HG03558 (cell line): ENCODE measurements around the gene ZNF585A.
"Not testable (repeated sequence)": the region's sequence is repeated elsewhere in the genome, so short reads cannot be mapped to it uniquely, and the experiment has no call there.

Experiments
- ATAC-seq: cut with Tn5 transposase; IDR thresholded peaks from one replicate; pipeline ENCODE4 v1.9.1; 2021; ENCODE audit warnings: moderate number of reproducible peaks; ENCODE audit not compliant: unreplicated experiment; ENCODE audit errors: extremely low read depth

ZNF585A gene

GRCh38 chr19:37172368-37173366 lies at the start of gene ZNF585A:
Gene ZNF585A (minus strand): TSS chr19:37172695. CDS start chr19:37169910, 2,785 bp downstream.
- peak; percentile 82 for ATAC-seq

DNA sequence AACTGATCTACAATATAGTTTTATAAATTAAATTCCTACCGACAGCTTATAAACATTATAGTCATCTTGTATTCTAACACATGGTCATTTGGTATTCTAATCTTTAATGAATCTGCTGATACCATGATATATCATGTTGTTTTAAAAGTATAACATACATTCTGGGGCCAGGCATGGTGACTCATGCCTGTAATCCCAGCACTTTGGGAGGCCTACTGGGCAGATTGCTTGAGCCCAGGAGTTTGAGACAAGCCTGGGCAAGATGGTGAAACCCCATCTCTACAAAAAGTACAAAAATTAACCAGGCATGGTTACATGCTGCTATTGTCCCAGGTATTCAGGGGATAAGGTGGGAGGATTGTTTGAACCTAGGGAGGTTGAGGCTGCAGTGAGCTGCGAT lies 48.6 kb upstream of the ZNF585A start:
- no peak for ATAC-seq

DNA sequence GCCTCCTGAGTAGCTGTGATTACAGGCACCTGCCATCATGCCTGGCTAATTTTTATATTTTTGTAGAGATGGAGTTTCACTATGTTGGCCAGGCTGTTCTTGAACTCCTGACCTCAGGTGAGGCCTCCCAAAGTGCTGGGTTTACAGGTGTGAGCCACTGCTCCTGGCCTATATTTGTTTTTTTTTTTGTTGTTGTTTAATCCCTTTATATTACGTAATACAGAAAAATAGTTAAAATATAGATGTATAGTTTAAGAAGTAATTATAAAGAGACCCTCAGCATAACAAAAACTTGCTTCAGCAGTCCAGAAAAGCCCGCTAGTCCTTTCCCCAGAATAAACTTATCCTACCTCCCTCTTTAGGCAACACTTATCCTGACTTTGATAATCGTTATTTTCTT lies 47.9 kb upstream of the ZNF585A start:
- ATAC-seq = no peak

DNA sequence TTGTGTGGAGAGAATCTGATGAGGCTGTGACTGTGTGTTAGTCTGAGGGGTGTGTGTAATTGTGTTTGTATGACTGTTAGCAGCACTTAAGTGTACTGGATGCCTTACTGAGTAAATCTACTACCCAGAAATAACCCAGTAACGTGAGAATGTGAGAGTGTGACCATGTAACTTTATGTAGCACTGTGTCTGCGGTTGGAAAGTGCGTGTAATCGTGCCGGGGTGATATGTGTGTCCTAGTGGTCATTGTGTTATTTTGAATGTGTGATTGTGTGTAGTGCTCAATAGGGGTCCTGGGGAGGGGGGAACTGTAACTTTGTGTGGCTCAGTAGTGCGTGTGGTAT lies 46.1 kb upstream of the ZNF585A start:
- no peak for ATAC-seq

DNA sequence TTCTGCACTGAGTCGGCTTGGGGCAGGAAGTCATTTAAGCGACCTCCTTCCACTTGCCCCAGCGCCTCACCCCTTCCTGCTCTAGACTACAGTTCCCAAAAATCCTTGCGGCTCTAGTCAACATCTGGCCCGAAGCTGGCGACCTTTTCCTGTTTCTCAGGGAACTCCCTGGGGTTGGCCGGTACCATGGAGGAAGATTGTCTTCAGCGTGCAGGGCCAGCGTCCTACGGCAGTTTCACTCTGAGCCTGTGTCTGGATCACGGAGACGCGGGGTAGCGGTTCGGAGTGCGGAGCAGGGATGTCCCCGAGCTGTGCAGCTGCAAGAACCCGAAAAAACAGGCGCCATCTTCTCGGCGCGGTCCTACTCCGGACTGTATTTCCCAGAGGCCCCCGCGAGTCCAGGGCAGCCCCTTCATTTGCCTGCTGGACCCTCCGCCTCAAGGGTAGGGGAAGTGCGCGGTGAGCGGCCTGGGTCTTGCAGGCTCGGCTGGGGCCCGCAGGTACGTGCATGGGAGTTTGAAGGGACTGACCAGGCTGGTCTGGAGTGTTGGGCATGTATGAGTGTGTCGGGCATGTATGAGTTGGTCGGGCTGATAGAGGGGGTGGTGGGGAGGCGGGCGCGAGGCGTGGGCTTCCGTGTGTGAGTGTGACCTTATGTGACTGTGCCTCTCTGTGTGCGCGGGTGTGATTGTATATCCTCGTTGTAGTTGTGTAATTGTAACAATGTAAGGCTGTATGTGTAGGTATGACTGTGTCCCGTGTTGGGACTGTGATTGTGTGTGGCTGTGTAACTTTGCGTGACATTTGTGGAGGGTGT lies 45.5 kb upstream of the ZNF585A start, which contains the start of gene ZNF383:
Gene ZNF383 (plus strand): TSS at position 440 of the 817 bp plus-strand sequence. CDS start 12,240 bp downstream, outside the sequence.
- ATAC-seq = peak; percentile 65

DNA sequence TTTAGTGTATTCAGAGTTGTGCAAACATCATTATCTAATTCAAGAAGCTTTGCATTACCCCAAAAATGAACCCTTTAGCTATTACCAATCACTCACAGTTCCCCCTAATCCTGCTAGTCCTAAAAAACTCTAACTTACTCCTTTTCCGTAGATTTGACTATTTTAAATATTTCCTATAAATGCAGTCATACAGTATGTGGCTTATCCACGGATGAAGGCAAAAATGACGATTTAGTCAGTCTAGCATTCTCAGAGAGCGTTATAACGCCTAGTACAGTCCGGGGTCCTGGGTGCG lies 44.9 kb upstream of the ZNF585A start:
- no peak for ATAC-seq

DNA sequence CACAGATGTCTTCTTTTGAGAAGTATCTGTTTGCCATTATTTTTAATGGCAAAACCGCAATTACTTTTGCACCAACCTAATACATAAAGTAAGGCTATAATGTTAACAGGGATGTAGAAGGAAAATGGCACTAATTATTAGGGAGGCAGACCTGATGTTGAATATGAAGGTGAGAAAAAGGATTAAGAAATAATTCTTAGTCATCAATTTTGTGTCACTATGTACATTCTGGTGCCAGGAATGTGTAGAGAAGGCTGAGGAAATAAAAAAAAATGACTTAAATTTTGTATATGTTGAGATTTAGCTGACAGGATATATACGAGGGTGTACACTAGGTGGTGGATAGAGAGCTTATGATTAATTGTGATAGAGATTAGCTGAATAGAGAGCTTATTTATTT lies 25.3 kb upstream of the ZNF585A start:
- ATAC-seq = no peak

- not testable (repeated sequence) for ATAC-seq
Measured at GRCh38 chr19:37197115-37197514, 24.6 kb upstream of the ZNF585A start.

- ATAC-seq = not testable (repeated sequence)
Measured at GRCh38 chr19:37195248-37195647, 22.8 kb upstream of the ZNF585A start.

- ATAC-seq = not testable (repeated sequence)
Measured at GRCh38 chr19:37186071-37186470, 13.6 kb upstream of the ZNF585A start.

- ATAC-seq = no peak
Measured at GRCh38 chr19:37165635-37166034, 6.9 kb downstream of the ZNF585A start.

GRCh38 chr19:37160153-37160552 lies 12.3 kb downstream of the ZNF585A start:
- ATAC-seq = no peak

DNA sequence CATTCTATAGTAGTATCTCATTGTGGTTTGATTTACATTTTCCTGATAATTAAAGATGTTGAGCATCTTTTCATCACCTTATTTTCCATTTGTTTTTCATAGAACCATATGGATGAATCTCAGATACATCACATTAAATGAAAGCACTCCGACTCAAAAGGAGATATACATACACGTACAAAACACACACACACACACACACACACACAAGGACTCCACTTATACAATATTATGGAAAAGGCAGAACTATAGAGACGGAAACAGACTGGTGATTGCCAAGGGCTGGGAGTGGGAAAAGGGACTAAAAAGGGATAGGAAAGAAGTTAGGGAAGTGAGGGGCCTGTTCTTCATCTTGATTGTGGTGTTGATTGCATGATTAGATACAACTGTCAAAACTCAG lies 24.3 kb downstream of the ZNF585A start:
- ATAC-seq = no peak

DNA sequence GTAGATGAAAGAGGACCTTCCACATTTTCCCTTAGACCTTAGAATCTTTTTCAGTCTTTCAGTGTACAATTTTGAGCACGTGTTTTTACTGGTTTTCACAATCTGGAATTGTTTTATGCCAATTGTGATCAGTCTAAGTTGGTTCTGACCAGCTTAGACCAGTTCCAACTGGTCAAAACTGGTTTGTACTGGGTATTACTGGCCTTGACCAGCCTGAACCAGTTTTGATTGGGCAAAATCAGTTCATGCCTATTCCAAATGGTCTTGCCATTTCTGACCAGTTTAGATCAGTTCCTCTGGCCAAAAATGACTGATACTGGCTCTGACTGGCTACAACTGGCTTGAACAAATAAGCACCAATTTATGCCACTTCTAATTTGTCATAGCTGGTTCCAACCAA lies 36.4 kb downstream of the ZNF585A start:
- ATAC-seq = no peak

- ATAC-seq = no peak
Measured at GRCh38 chr19:37128821-37129177, 43.7 kb downstream of the ZNF585A start.

GRCh38 chr19:37127999-37128820 lies 44.3 kb downstream of the ZNF585A start:
- ATAC-seq = no peak

DNA sequence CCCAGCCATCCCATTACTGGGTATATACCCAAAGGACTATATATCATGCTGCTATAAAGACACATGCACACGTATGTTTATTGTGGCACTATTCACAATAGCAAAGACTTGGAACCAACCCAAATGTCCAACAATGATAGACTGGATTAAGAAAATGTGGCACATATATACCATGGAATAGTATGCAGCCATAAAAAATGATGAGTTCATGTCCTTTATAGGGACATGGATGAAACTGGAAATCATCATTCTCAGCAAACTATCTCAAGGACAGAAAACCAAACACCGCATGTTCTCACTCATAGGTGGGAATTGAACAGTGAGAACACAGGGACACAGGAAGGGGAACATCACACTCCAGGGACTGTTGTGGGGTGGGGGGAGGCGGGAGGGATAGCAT lies 50.4 kb downstream of the ZNF585A start:
- not testable (repeated sequence) for ATAC-seq

GRCh38 chr19:37114001-37114400 lies 58.5 kb downstream of the ZNF585A start:
- no peak for ATAC-seq

- ATAC-seq = not testable (repeated sequence)
Measured at GRCh38 chr19:37111753-37112152, 60.7 kb downstream of the ZNF585A start.

- not testable (repeated sequence) for ATAC-seq
Measured at GRCh38 chr19:37104135-37104534, 68.4 kb downstream of the ZNF585A start.
